Thyroid gland (tissue), 4 donors: ENCODE results near the gene PXDN. TPM values are rescaled to one million over a fixed set of nuclear protein-coding genes. Genes with fewer than 3 reads are reported as not detected.

ENCODE experiments used
- DNase-seq, 2 donors: peaks; one replicate each; pipeline ENCODE4 v3.0.0-alpha.2; 2019
- H3K27ac ChIP-seq, 3 donors: fragments of 200-600 bp; sonication (generic); 1 replicate in 2 of 3; 2 replicates in 1 of 3; pipeline ENCODE4 v1.5.1; 2016 to 2019; ENCODE audit warnings: mild to moderate bottlenecking in 1 of 3, moderate library complexity in 1 of 3
- H3K27me3 ChIP-seq: fragments of 200-600 bp; sonication (generic); one replicate; pipeline ENCODE4 v1.5.1; 2019
- H3K36me3 ChIP-seq, 2 donors: fragments of 200-600 bp; sonication (generic); one replicate each; pipeline ENCODE4 v1.5.1; 2016 to 2019
- H3K4me1 ChIP-seq, 2 donors: fragments of 200-600 bp; sonication (generic); one replicate each; pipeline ENCODE4 v1.5.1; 2017 to 2019
- H3K4me3 ChIP-seq, 3 donors: fragments of 200-600 bp; sonication (generic); replicated peaks in 1 of 3; 1 replicate in 2 of 3; 2 replicates in 1 of 3; pipeline ENCODE4 v1.5.1; 2016; ENCODE audit warnings: mild to moderate bottlenecking in 1 of 3
- H3K9me3 ChIP-seq: fragments of 200-600 bp; sonication (generic); one replicate; pipeline ENCODE4 v1.5.1; 2017
- CTCF ChIP-seq, 6 experiments: fragments of 200-600 bp in 3 of 6; fragments of 450-650 bp in 3 of 6; sonication (generic) in 3 of 6; IDR thresholded peaks; one replicate each; pipeline ENCODE4 v1.5.1; 2016 to 2019; ENCODE audit warnings: antibody characterized with exemption in 6 of 6, mild to moderate bottlenecking in 2 of 6, inconsistent platforms in 1 of 6, moderate library complexity in 1 of 6
- POLR2A ChIP-seq, 2 donors: fragments of 450-650 bp; IDR thresholded peaks; one replicate each; pipeline ENCODE4 v1.6.1; 2017; ENCODE audit warnings: antibody characterized with exemption in 2 of 2, mild to moderate bottlenecking in 2 of 2, moderate library complexity in 1 of 2
- WGBS, 2 donors: methylation state at CpG; one replicate each; pipeline ENCODE4 v1.1.5; 2017; 5-methylcytosine and 5-hydroxymethylcytosine counted together
- intact Hi-C: fragments of 100-400 bp; cut with DNase I; formaldehyde crosslinking; loops from one replicate; pipeline ENCODE4 v1.15.1; 2023
- total RNA-seq, 4 donors: library from RNA; depleted of rRNA; stranded (reverse); fragments of >200 nt; gene quantifications; one replicate each; pipeline ENCODE4 v1.2.3, GENCODE V29; 2016

Gene PXDN
- total RNA-seq, 4 donors from 2014 or later, result 6.9 to 17.3 (median 13.6) TPM

- intact Hi-C loops, result no loop called here
- H3K4me3 ChIP-seq, result no peak overlapping the region
- TF ChIP-seq POLR2A (IDR thresholded peaks at IDR 0.05) (no peak), CTCF (IDR thresholded peaks at IDR 0.05) (no peak)
- WGBS, 2 donors, result 72 to 78% methylated on average over 10 to 13 of the region's 13 CpGs
- H3K9me3 ChIP-seq, result no peaks in the 10 kb centered on the region
- peaks cover 0 to 8% of the 10 kb centered on the region in 2 donors for H3K4me1 ChIP-seq
- peaks cover 0 to 4% of the 10 kb centered on the region in 2 donors for H3K36me3 ChIP-seq
- DNase-seq, result no peak
- no peak overlapping the region for H3K27ac ChIP-seq
- no peaks in the 10 kb centered on the region for H3K27me3 ChIP-seq
Observed at GRCh38 chr2:1636791-1637415, 107.4 kb downstream of the PXDN start.

- Histone ChIP-seq H3K27ac (no peak overlapping the region), H3K4me1 (no peaks in the 10 kb centered on the region), H3K4me3 (no peak overlapping the region), H3K9me3 (no peaks in the 10 kb centered on the region), H3K36me3 (peaks cover 0 to 4% of the 10 kb centered on the region in 2 donors), H3K27me3 (no peaks in the 10 kb centered on the region)
- TF ChIP-seq CTCF (IDR thresholded peaks at IDR 0.05) (no peak), POLR2A (IDR thresholded peaks at IDR 0.05) (no peak)
- DNase-seq, result no peak
- 91 to 95% methylated on average over 11 of the region's 11 CpGs for WGBS, 2 donors
- intact Hi-C loops, result no loop called here
Observed at GRCh38 chr2:1635823-1636222, 108.5 kb downstream of the PXDN start.

GRCh38 chr2:1634681-1635341 lies 109.5 kb downstream of the PXDN start:
- Histone ChIP-seq H3K27me3 (no peaks in the 10 kb centered on the region), H3K4me1 (no peaks in the 10 kb centered on the region), H3K36me3 (peaks cover 0 to 4% of the 10 kb centered on the region in 2 donors), H3K4me3 (no peak overlapping the region), H3K9me3 (no peaks in the 10 kb centered on the region), H3K27ac (no peak overlapping the region)
- intact Hi-C loops, result no loop called here
- DNase-seq, result no peak
- TF ChIP-seq CTCF (IDR thresholded peaks at IDR 0.05) (no peak), POLR2A (IDR thresholded peaks at IDR 0.05) (no peak)
- 96 to 97% methylated on average over 9 to 12 of the region's 12 CpGs for WGBS, 2 donors

- 92 to 95% methylated on average over 9 to 18 of the region's 18 CpGs for WGBS, 2 donors
- peaks cover 0 to 2% of the 10 kb centered on the region in 2 donors for H3K4me1 ChIP-seq
- peaks cover 0 to 4% of the 10 kb centered on the region in 2 donors for H3K36me3 ChIP-seq
- no peaks in the 10 kb centered on the region for H3K27me3 ChIP-seq
- intact Hi-C loops, result no loop called here
- H3K9me3 ChIP-seq, result no peaks in the 10 kb centered on the region
- no peak for DNase-seq
- TF ChIP-seq POLR2A (IDR thresholded peaks at IDR 0.05), result no peak
- no peak for TF ChIP-seq CTCF (IDR thresholded peaks at IDR 0.05)
- no peak overlapping the region for H3K4me3 ChIP-seq
- H3K27ac ChIP-seq, result no peak overlapping the region
Observed at GRCh38 chr2:1633936-1634587, 110.3 kb downstream of the PXDN start.
